Left ventricle myocardium inferior (tissue), 1 donor: ENCODE data around the gene CCDC121. TPM values are rescaled to one million over a fixed set of nuclear protein-coding genes. Genes with fewer than 3 reads are reported as not detected.
"Not testable (repeated sequence)": the region's sequence is repeated elsewhere in the genome, so short reads cannot be mapped to it uniquely, and the experiment has no call there.

ENCODE experiments used
- DNase-seq: peaks from one replicate; pipeline ENCODE4 v3.0.0-alpha.2; 2020
- H3K27ac ChIP-seq: fragments of 200-600 bp; replicated peaks from 2 replicates; pipeline ENCODE4 v1.8.0; 2021
- H3K27me3 ChIP-seq: fragments of 200-600 bp; 2 replicates; pipeline ENCODE4 v1.8.0; 2021; ENCODE audit warnings: low read depth
- H3K36me3 ChIP-seq: fragments of 200-600 bp; 2 replicates; pipeline ENCODE4 v1.8.0; 2021
- H3K4me1 ChIP-seq: fragments of 200-600 bp; 2 replicates; pipeline ENCODE4 v1.8.0; 2021
- H3K4me3 ChIP-seq: fragments of 200-600 bp; 2 replicates; pipeline ENCODE4 v1.8.0; 2021; ENCODE audit warnings: mild to moderate bottlenecking, moderate library complexity
- H3K9me3 ChIP-seq: fragments of 200-600 bp; replicated peaks from 2 replicates; pipeline ENCODE4 v1.8.0; 2021
- intact Hi-C: fragments of 100-400 bp; cut with micrococcal nuclease; formaldehyde crosslinking; loops from one replicate; pipeline ENCODE4 v1.11.0; 2022
- total RNA-seq: library from RNA; stranded (reverse); fragmentation: NEBNext Ultra II Directional; extraction: Animal tissue kit (Norgen Biotek cat#: 25700); gene quantifications from one replicate; pipeline ENCODE4 v1.2.1, GENCODE V29; 2021
- TF ChIP-seq, protein P1 (sequence below): fragments of 200-600 bp; IDR thresholded peaks from 2 replicates; pipeline ENCODE4 v1.8.0; 2021; ENCODE audit warnings: antibody characterized with exemption, mild to moderate bottlenecking, borderline replicate concordance
- donor health status: DM: no; HTN: yes; CAD: no; lungs with severe emphysema.

The CCDC121 gene
- total RNA-seq, 1 donor from 2014 or later: 6.8 TPM

GRCh38 chr2:27615316-27615715 lies 13.5 kb downstream of the CCDC121 start:
- no peak for DNase-seq
- Histone ChIP-seq H3K36me3 (peaks cover 77% of the 10 kb centered on the region), H3K9me3 (no peaks in the 10 kb centered on the region), H3K27ac (no peak overlapping the region), H3K4me3 (no peak overlapping the region), H3K27me3 (no peaks in the 10 kb centered on the region), H3K4me1 (no peaks in the 10 kb centered on the region)
- intact Hi-C loops: no loop called here
- TF ChIP-seq, protein P1, sequence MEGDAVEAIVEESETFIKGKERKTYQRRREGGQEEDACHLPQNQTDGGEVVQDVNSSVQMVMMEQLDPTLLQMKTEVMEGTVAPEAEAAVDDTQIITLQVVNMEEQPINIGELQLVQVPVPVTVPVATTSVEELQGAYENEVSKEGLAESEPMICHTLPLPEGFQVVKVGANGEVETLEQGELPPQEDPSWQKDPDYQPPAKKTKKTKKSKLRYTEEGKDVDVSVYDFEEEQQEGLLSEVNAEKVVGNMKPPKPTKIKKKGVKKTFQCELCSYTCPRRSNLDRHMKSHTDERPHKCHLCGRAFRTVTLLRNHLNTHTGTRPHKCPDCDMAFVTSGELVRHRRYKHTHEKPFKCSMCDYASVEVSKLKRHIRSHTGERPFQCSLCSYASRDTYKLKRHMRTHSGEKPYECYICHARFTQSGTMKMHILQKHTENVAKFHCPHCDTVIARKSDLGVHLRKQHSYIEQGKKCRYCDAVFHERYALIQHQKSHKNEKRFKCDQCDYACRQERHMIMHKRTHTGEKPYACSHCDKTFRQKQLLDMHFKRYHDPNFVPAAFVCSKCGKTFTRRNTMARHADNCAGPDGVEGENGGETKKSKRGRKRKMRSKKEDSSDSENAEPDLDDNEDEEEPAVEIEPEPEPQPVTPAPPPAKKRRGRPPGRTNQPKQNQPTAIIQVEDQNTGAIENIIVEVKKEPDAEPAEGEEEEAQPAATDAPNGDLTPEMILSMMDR: no peak

DNA sequence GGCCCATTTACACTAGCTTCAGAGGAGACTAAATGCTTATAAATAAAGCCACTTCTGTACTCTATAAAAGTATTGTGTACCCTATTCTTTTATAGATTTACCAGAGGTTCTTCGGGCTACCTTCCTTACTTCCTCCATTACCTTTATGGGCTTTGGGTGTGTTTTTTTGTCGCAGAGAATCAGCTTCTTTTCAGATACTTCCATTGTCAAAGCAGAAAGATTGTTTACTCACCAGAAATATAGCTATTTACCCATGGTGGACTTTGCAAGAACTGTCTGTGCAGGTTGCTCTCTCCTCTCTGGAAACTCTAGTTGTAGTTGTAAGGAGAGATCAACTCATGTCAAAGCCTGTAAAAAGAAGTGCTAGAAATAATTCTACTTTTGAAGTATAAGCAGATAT lies 14.8 kb downstream of the CCDC121 start:
- Histone ChIP-seq H3K36me3 (peaks cover 74% of the 10 kb centered on the region), H3K4me1 (no peaks in the 10 kb centered on the region), H3K9me3 (no peaks in the 10 kb centered on the region), H3K4me3 (no peak overlapping the region), H3K27me3 (no peaks in the 10 kb centered on the region), H3K27ac (no peak overlapping the region)
- intact Hi-C loops: no loop called here
- TF ChIP-seq, protein P1: no peak
- DNase-seq: no peak

GRCh38 chr2:27606611-27607010 lies 22.2 kb downstream of the CCDC121 start:
- DNase-seq: no peak
- Histone ChIP-seq H3K27me3 (no peaks in the 10 kb centered on the region), H3K4me3 (no peak overlapping the region), H3K9me3 (no peaks in the 10 kb centered on the region), H3K27ac (no peak overlapping the region), H3K4me1 (no peaks in the 10 kb centered on the region), H3K36me3 (peaks cover 85% of the 10 kb centered on the region)
- TF ChIP-seq, protein P1: no peak
- intact Hi-C loops: no loop called here

- intact Hi-C loops: no loop called here
- Histone ChIP-seq H3K27ac (no peak overlapping the region), H3K27me3 (no peaks in the 10 kb centered on the region), H3K36me3 (peaks cover 32% of the 10 kb centered on the region), H3K4me3 (no peak overlapping the region), H3K4me1 (peaks cover 18% of the 10 kb centered on the region), H3K9me3 (peaks cover 28% of the 10 kb centered on the region)
- DNase-seq: no peak
- TF ChIP-seq, protein P1: no peak
Observed at GRCh38 chr2:27596627-27597026, 32.2 kb downstream of the CCDC121 start.

- Histone ChIP-seq H3K36me3 (peaks cover 30% of the 10 kb centered on the region), H3K4me1 (peaks cover 18% of the 10 kb centered on the region), H3K9me3 (peaks cover 41% of the 10 kb centered on the region)
- H3K27ac ChIP-seq, H3K27me3 ChIP-seq, DNase-seq, intact Hi-C loops, H3K4me3 ChIP-seq: not testable (repeated sequence)
Observed at GRCh38 chr2:27595412-27595811, 33.4 kb downstream of the CCDC121 start.

DNA sequence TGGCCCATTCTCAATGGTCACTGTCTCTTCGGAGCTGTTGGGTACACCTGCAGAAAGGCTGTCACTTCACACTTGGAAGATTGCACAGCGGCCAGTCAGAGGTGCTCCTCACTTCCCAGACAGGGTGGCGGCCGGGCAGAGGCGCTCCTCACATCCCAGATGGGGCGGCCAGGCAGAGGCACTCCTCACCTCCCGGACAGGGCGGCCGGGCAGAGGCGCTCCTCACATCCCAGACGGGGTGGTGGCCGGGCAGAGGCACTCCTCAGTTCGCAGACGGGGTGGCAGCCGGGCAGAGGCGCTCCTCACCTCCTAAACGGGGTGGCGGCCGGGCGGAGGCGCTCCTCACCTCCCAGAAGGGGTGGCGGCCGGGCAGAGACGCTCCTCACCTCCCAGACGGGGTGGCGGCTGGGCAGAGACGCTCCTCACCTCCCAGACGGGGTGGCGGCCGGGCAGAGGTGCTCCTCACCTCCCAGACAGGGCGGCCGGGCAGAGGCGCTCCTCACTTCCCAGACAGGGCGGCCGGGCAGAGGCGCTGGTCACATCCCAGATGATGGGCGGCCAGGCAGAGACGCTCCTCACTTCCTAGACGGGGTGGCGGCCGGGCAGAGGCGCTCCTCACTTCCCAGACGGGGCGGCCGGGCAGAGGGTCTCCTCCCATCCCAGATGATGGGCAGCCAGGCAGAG lies 34.6 kb downstream of the CCDC121 start:
- H3K27me3 ChIP-seq, DNase-seq, intact Hi-C loops, H3K27ac ChIP-seq, H3K4me3 ChIP-seq: not testable (repeated sequence)
- Histone ChIP-seq H3K36me3 (peaks cover 22% of the 10 kb centered on the region), H3K9me3 (peaks cover 53% of the 10 kb centered on the region), H3K4me1 (peaks cover 11% of the 10 kb centered on the region)
